GM12878 (cell line): ENCODE results near the gene THRA. TPM values are rescaled to one million over a fixed set of nuclear protein-coding genes. Genes with fewer than 3 reads are reported as not detected.
A peak's percentile ranks its signal among the peaks of the same experiment; 100 is the strongest.

Experiments
- ATAC-seq: fragments of 200-7000 bp; cut with Tn5 transposase; 3 replicates; pipeline ENCODE4 v1.9.1; 2020; ENCODE audit warnings: mild to moderate bottlenecking, moderate library complexity
- BruUV-seq: library from RNA; stranded (reverse); fragments of 400-500 nt; replicated peaks from 2 replicates; lab custom pipeline; 2021; lab: Mats Ljungman, UMichigan
- CTCF ChIA-PET: fragments of 300-600 bp; sonication (Branson Sonifier 250); formaldehyde crosslinking; extraction: SDS; loops from one replicate; lab custom pipeline; 2021; ENCODE audit warnings: inconsistent platforms; lab: Yijun Ruan, JAX
- POLR2A ChIA-PET: fragments of 350-600 bp; formaldehyde crosslinking; extraction: SDS; loops from one replicate; lab custom pipeline; 2021; ENCODE audit warnings: inconsistent platforms; lab: Charles Lee
- RAD21 ChIA-PET: fragments of 300-600 bp; sonication (Branson Sonifier 250); formaldehyde crosslinking; loops from one replicate; lab custom pipeline; 2023; ENCODE audit warnings: antibody characterized with exemption; ENCODE audit not compliant: unreplicated experiment; lab: Charles Lee
- SMC1A ChIA-PET: fragments of 300-600 bp; sonication (Branson Sonifier 250); formaldehyde crosslinking; loops from one replicate; lab custom pipeline; 2023; ENCODE audit not compliant: unreplicated experiment, uncharacterized antibody; lab: Charles Lee
- DNase-seq: peaks from one replicate; pipeline ENCODE4 v3.0.0-alpha.2; 2011; ENCODE audit warnings: low read depth, low spot score
- FAIRE-seq: peaks from 3 replicates; lab custom pipeline; 2011; peaks lifted over from hg19 to GRCh38; lab: Jason Lieb, UNC
- H2AFZ ChIP-seq: 2 replicates; pipeline ENCODE4 v1.6.0; 2011; ENCODE audit warnings: low read depth, low read length, control low read depth; ENCODE audit not compliant: control insufficient read depth
- H3K27ac ChIP-seq: 2 replicates; pipeline ENCODE4 v1.5.1; 2011; ENCODE audit warnings: control low read depth; ENCODE audit not compliant: control insufficient read depth, insufficient read depth
- H3K27me3 ChIP-seq, 2 experiments: replicated peaks in 1 of 2; 2 replicates each; pipeline versions ENCODE4 v1.6.0 to v1.6.1; 2011; ENCODE audit warnings: low read length in 1 of 2; ENCODE audit not compliant: control insufficient read depth in 2 of 2, insufficient read depth in 2 of 2
- H3K36me3 ChIP-seq, 2 experiments: 2 replicates each; pipeline ENCODE4 v1.5.1; 2011; ENCODE audit warnings: low read length in 1 of 2; ENCODE audit not compliant: control insufficient read depth in 2 of 2, insufficient read depth in 2 of 2
- H3K4me1 ChIP-seq: 2 replicates; pipeline ENCODE4 v1.6.1; 2011; ENCODE audit warnings: mild to moderate bottlenecking, low read length, moderate library complexity, mixed read lengths; ENCODE audit not compliant: control insufficient read depth, insufficient read depth
- H3K4me2 ChIP-seq: 2 replicates; pipeline ENCODE4 v1.6.0; 2011; ENCODE audit warnings: control low read depth; ENCODE audit not compliant: control insufficient read depth, insufficient read depth
- H3K4me3 ChIP-seq: fragments of 200-600 bp; sonication (generic); 2 replicates; pipeline ENCODE4 v1.5.1; 2016
- H3K79me2 ChIP-seq: 2 replicates; pipeline ENCODE4 v1.6.0; 2011; ENCODE audit warnings: low read length; ENCODE audit not compliant: control insufficient read depth, insufficient read depth
- H3K9ac ChIP-seq: 2 replicates; pipeline ENCODE4 v1.8.0; 2011; ENCODE audit warnings: low read length, control low read depth, mixed read lengths; ENCODE audit not compliant: control insufficient read depth, insufficient read depth
- H3K9me3 ChIP-seq: replicated peaks from 3 replicates; pipeline ENCODE4 v1.5.1; 2011; ENCODE audit warnings: mild to moderate bottlenecking, low read length; ENCODE audit not compliant: control insufficient read depth, insufficient read depth
- H4K20me1 ChIP-seq: 2 replicates; pipeline ENCODE4 v1.6.0; 2011; ENCODE audit not compliant: control insufficient read depth, insufficient read depth
- ATF3 ChIP-seq: IDR thresholded peaks from 2 replicates; pipeline ENCODE4 v1.6.1; 2011; ENCODE audit warnings: low read depth, mild to moderate bottlenecking, low read length, moderate library complexity, borderline replicate concordance; ENCODE audit errors: extremely low read depth
- BHLHE40 ChIP-seq, 2 experiments: fragments of 450-650 bp in 1 of 2; IDR thresholded peaks; 2 replicates each; pipeline ENCODE4 v1.6.1; 2011 to 2017; ENCODE audit warnings: low read depth in 2 of 2, borderline replicate concordance in 1 of 2, improper control_type of control experiment in 1 of 2, low read length in 1 of 2, mild to moderate bottlenecking in 1 of 2
- JUND ChIP-seq: IDR thresholded peaks from 2 replicates; pipeline ENCODE4 v1.6.1; 2012; ENCODE audit warnings: low read depth, mild to moderate bottlenecking, low read length, improper control_type of control experiment, moderate library complexity
- PKNOX1 ChIP-seq: fragments of 450-650 bp; IDR thresholded peaks from 2 replicates; pipeline ENCODE4 v1.6.1; 2016; ENCODE audit warnings: mild to moderate bottlenecking
- SKIL ChIP-seq: fragments of 450-650 bp; IDR thresholded peaks from 2 replicates; pipeline ENCODE4 v1.6.1; 2017; ENCODE audit warnings: mild to moderate bottlenecking, low read depth, inconsistent platforms; ENCODE audit not compliant: poor library complexity, severe bottlenecking
- SMC3 ChIP-seq: IDR thresholded peaks from 2 replicates; pipeline ENCODE4 v1.6.1; 2011; ENCODE audit warnings: low read length, improper control_type of control experiment, borderline replicate concordance
- WGBS: methylation state at CpG from one replicate; pipeline ENCODE4 v1.1.6; 2016; ENCODE audit warnings: low lambda C conversion rate; ENCODE audit not compliant: insufficient replicate concordance, insufficient coverage; ENCODE audit errors: missing lambda C conversion rate; 5-methylcytosine and 5-hydroxymethylcytosine counted together
- in situ Hi-C: fragments of 300-500 bp; cut with MboI; formaldehyde crosslinking; loops from 9 replicates; pipeline ENCODE4 v1.14.3; 2018; ENCODE audit warnings: mixed read lengths
- intact Hi-C: fragments of 100-400 bp; cut with micrococcal nuclease; formaldehyde crosslinking; loops from one replicate; pipeline ENCODE4 v1.14.2; 2022; ENCODE audit not compliant: unreplicated experiment
- polyA plus RNA-seq, 11 experiments: library from polyadenylated mRNA; depleted of rRNA in 4 of 11; unstranded in 6 of 11; stranded (reverse) in 5 of 11; fragments of >200 nt; fragmentation: Nextera tagmentation in 4 of 11; fragmentation: Illumina TruSeq in 1 of 11; extraction: Ambion mirVana in 4 of 11; extraction: Trizol in 1 of 11; gene quantifications; 1 replicate in 1 of 11; 2 replicates in 10 of 11; pipeline versions ENCODE4 v1.2.1 to v1.2.3, GENCODE V29; 2011 to 2016; ENCODE audit warnings: inconsistent platforms in 2 of 11, missing spikeins in 2 of 11, low read depth in 1 of 11
- total RNA-seq, 4 experiments: library from RNA; depleted of rRNA in 3 of 4; stranded (reverse); fragments of >200 nt in 3 of 4; fragmentation: Illumina TruSeq in 1 of 4; extraction: Trizol in 1 of 4; gene quantifications; 2 replicates each; pipeline versions ENCODE4 v1.2.1 to v1.2.3, GENCODE V29; 2013 to 2021

The THRA gene
- total and polyA plus RNA-seq, 10 of the 15 experiments (the other 5 are each of a cell fraction or from before 2014, with no cell fraction given), result 0.03 to 2.0 (median 0.64) TPM

GRCh38 chr17:40103688-40104087 lies 40.9 kb downstream of the THRA start (continued):
- TF ChIP-seq SKIL, result no peak
- TF ChIP-seq, all 136 proteins: peak for 0

GRCh38 chr17:40104594-40105486 lies 42.1 kb downstream of the THRA start:
- ChIA-PET POLR2A (interaction anchor here (1.0 to 1.2 kb wide), 2 partner anchors 8 to 9 kb away, joined by 3 to 5 read pairs; no protein-coding TSS in a partner anchor), SMC1A (interaction anchor here (1.0 to 1.2 kb wide), 2 partner anchors 9 to 29 kb away, joined by 3 read pairs; no protein-coding TSS in a partner anchor), RAD21 (interaction anchor here (0.6 kb wide), 1 partner anchor 29 kb away, joined by 3 read pairs; no protein-coding TSS in a partner anchor), CTCF (interaction anchor here (0.7 to 1.6 kb wide), 4 partner anchors 15 to 89 kb away, joined by 3 to 4 read pairs (median 4); no protein-coding TSS in a partner anchor)
- no peaks in the 10 kb centered on the region for H3K9me3 ChIP-seq
- no peak overlapping the region for H3K4me3 ChIP-seq
- no TSS peak for BruUV-seq
- no peaks in the 10 kb centered on the region for H3K36me3 ChIP-seq
- TF ChIP-seq SMC3, result no peak
- TF ChIP-seq BHLHE40 (IDR thresholded peaks at IDR 0.05; ENCODE audit: borderline replicate concordance in 1 of 2, low read depth in 2 of 2, low read length in 1 of 2), result 0 out of 4 replicates have a peak, but pooled peaks of 1 of the 2 experiments have one; percentile 9
- TF ChIP-seq JUND, result no peak
- no peak for TF ChIP-seq ATF3
- TF ChIP-seq PKNOX1, result peak; percentile 50
- H3K4me2 ChIP-seq, result no peak overlapping the region
- 30% methylated on average over 3 of the region's 3 CpGs for WGBS
- intact Hi-C loops, result no loop called here
- H3K27ac ChIP-seq, result no peak overlapping the region
- no peaks in the 10 kb centered on the region for H3K27me3 ChIP-seq
- H3K4me1 ChIP-seq, result peaks cover 63% of the 10 kb centered on the region
- DNase-seq, result no peak
- in situ Hi-C loops, result no loop called here
- H2AFZ ChIP-seq, result no peak overlapping the region
- no peak overlapping the region; the same call in 1 of the 2 replicates for H3K9ac ChIP-seq
- no peaks in the 10 kb centered on the region for H4K20me1 ChIP-seq
- 0 out of 2 replicates have a peak, but pooled peaks cover 3% of the 10 kb centered on the region for H3K79me2 ChIP-seq
- ATAC-seq, result no peak
- no peak for FAIRE-seq
